Limb (tissue), 2 donors: ENCODE results near the gene CYS1.
A peak's percentile ranks its signal among the peaks of the same experiment; 100 is the strongest.
"Not testable (repeated sequence)": the region's sequence is repeated elsewhere in the genome, so short reads cannot be mapped to it uniquely, and the experiment has no call there.

ENCODE experiments used
- DNase-seq, 2 donors: peaks; one replicate each; pipeline ENCODE4 v3.0.0-alpha.2; 2016; ENCODE audit errors: extremely low spot score in 2 of 2

CYS1 gene

DNA sequence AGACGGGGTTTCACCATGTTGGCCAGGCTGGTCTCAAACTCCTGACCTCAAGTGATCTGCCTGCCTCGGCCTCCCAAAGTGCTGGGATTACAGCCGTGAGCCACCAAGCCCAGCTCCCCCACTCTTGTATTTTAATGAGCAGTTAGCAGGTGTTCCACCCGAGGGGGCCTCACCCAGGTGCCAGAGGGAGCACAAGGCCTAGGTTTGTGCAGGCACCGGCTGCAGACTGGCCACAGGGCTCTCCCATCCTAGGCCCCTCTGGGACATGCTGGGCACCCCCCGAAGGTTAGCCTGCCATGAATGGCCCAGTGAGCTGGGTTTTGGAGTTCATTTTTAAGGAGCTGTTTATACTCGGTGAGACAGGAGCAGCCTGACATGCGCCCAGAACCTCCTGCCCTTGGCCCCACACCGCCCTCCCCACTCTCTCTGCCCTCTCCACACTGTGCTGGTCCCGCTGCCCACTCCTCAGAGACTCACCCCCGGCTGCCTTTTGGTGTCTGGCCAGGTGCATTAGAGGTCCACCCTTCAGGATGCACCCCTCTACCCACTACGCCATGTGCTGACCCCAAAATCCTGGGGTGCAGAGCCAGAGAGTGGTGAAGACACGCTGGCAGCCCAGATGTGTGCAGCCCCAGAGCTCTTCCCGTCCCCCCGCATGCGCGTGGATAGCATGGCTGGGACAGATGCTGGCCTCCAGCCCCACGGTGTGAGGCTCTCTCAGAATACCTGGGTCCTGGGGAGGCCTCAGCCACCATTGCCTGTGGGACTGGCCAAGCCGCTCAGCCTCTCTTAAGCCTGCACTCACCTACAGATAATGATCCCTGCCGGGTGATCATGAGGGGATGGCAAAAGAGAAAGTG lies 48.1 kb downstream of the CYS1 start:
- no peak for DNase-seq

DNA sequence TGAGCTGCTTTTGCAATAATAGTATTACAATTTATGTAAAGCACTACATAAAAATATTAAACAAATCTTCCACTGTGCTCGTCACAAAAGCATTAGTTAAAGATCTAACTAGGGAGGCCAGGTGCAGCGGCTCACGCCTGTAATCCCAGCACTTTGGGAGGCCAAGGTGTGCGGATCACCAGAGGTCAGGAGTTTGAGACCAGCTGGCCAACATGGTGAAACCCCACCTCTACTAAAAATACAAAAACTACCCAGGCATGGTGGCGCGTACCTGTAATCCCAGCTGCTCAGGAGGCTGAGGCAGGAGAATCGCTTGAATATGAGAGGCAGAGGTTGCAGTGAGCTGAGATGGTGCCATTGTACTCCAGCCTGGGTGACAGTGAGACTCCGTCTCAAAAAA lies 49.4 kb downstream of the CYS1 start:
- DNase-seq = not testable (repeated sequence)

DNA sequence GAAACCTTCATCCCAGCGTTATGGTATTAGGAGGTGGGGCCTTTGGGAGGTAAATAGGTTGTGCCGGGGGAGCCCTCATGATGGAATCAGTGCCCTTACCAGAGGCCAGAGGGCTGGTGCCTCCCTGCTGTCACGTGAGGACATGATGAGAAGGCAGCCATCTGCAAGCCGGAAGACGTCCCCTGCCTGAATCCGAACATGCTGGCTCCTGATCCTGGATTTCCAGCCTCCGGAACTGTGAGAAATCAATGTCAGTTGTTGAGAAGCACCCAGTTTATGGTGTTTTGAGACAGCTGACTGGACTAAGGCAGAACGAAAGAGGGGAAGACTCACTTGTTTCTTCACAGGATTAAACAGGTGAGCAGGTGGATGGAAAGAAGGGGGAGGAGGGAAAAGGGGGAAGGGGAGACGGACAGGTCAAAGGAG lies 49.9 kb downstream of the CYS1 start:
- DNase-seq = no peak

DNA sequence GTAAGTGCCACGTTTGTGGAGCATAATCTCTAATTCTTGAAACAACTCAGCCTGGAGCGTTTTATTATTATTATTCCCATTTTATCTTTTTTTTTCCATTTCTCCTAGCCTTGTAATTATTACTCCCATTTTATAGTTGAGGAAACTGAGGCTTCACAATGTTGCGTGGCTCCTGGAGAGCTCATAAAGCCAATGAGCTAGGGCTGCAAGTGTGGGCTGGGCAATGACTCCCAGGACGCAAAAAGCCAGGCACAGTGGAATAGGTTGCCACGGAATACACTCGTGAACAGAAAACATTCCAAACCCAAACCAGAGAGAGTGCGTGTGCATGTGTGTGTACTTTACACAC lies 50.4 kb downstream of the CYS1 start:
- no peak for DNase-seq

DNA sequence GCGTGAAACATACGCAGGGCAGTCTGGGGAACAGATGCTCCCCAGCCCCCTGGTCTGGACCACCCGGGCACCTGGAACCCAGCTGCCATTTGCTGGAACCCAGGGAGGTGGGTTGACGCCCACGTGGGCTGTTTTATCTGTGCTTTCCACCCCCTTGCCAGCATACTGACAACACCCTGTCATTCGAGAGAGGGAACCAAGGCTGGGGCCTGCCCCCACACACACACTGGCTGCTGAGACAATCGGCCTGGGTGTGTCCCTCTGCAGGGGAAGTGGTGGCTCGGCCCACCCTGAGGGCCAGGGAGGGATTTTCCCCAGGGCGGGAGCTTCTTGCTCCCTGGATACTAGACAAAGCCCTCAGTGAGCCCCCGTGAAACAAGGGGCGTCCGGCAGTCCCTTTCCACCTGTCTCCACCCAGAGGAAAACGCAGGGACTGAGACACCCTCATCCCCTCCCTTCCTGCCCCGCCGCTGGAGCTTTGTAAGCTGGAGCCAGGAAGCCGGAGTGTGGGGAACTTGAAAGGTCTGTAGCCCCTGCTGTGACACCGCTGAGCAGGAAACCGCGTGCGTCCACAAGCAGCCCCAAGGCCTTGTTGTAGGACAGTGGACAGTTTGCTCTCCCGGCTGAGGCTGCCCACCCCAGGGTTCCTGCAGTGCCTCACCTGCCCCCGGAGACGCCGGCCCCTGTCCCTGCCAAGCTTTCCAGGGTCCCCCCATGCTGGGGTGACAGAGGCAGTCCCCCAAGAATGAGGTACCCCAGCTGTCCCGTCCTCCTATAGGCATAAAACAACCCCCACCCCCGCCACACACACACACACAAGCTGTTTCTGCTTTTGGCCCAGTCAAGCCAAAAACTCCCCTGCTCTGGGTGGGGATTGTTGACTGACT lies 51.0 kb downstream of the CYS1 start:
- peak in 1 of 2 donors; percentile 51 for DNase-seq

DNA sequence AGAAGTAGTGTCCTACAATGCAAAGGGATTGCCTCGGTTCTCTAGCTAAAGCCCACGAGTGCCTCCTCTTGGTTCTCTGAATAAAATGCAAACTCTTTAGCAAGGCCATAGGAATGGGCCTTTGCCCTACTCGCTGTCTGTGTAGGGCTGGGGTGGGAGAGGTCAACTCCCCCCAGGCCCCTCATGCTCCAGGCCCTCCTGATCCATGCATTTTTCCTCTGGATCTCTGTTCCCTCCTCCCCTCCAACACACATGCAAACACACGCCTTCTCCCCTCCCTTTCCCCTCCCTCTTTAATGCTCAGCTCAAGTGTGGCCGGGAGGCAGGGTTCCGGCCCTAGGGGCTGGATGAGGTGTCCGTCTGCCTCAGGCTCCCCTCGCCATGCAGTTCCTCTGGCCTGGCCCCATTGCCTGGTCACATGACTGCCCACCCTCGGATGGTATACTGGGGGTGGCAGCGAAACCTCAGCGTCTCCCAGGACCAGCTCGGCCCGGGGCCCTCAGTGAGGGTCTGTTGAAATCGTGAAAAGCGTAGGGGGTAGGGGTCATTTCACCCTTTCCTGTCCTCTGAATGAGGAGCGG lies 51.7 kb downstream of the CYS1 start:
- DNase-seq = no peak

DNA sequence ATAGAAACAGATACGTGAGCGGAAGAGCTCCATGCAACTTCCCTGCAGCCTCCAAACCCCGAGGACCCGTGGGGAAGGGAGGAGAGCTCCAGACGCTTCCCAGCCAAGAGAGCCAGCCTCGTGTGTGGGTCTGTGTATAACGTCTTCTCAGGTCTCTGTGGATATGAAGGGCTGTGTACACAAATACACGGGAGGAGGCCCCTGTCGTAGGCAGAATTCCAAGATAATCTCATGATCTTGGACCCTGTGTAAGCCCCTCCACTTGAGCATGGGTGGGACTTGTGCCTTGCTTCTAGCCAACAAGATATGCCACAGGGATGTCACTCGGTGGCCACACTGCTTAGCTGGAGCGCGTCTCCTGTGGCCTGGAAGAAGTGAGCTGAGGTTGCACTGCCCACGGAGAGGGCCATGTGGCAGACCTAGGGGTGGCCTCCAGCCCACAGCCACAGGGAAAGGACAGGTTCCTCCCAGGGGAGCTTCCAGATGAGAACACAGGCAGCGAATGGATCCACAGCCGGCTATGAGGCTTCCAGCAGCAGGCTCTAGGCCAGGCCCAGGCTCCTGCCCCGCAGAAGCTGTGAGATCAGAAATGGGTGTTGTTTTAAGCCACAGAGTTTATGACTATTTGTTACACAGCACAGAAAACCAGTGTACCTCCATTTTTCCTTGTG lies 52.4 kb downstream of the CYS1 start:
- DNase-seq = no peak

DNA sequence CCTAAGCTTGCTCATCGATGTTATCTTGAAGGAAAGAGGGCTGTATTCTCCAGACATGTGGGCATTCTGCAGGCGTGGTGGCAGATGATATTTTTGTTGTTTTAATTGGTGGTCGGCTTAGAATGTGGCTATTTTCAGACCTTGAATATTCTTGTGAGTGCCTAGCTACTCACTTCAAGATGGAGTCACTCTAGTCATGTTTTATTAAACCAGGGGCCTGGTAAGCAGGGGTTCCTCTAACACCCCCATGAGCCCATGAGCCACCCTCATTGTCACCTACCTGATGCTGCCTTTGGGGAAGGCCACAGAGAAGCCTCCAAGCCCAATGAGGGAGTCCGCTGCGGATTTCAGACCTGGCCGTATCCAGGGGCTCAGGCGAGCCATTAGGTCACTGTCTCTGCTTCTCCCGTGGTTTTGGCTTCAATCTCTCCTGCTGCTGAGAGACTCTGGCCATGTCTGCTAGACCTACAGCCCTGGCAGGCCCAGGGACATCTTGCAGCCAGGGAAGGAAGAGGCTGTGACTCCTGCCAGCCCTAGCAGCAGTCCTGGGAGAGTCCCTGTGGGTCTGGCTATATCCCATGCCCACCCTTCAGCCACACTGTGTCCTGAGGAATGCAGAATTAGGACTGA lies 53.2 kb downstream of the CYS1 start:
- no peak for DNase-seq

DNA sequence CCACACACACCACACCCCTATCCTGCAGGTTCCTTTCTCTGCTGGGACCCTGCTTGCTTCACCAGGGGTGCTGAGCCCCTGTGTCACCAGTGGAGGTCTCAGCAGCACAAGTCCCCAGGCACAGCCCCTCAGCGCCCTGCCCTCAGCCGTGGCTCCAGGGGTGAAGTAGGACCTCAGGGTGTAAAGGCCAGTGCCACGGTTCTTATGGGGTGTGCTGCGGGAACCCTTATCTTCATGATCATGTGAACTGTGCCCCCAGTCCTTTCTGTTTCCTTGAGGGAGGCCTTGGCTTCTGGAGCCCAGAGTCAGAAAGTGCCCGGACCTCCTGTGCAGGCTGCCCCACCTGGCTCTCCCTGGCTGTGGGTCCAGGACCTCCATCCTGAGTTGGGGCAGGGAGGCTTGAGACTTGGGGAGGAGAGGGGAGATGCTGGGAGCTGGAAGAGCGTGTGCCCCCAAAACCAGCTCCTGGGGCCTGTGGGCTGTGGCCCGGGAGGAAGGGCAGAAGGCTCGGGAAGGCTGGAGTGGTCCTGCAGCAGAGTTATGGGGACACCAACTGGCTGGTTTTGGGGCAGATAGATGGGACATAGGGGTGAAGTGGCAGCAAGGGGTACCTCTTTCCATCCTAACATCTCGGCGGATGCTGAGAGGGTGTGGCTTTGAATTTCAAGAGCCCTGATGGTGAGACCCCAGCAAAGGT lies 57.1 kb downstream of the CYS1 start:
- DNase-seq = no peak

DNA sequence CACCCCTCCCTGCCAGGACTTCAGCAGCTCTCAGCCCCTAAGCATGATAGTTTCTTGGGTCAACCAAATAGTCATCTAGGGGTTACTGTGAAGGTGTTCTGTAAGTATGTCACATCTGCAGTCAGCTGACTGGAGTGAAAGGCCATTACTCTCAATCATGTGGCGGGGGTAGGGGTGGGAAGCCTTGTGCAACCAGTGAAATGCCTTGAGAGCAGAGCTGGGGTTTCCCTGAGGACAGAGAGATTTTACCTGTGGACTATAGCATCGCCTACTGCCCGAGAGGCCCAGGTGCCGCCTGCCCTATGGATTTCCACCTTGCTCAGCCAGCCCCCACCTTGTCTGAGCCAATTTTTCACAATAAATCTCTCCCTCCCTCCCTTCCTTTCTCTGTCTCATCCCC lies 57.8 kb downstream of the CYS1 start:
- no peak for DNase-seq

DNA sequence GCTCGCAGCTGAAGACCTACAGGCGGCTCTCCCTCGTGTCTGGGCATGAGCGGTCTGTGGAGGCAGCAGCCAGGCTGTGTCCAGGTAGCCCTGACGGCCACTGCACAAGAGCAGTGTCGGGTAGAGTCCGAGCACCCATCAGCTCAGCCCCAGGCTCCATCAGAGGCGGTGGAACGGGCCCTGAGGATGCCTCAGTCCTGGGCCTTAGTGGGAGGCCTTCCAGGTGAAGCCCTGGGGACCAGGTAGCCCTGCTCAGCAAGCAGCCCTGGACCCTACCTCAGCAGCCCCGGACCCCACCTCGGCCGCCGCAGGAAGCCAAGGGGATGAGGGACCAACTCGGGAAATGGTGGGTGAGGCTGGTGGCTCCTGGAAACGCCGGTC lies 58.2 kb downstream of the CYS1 start:
- DNase-seq = no peak

DNA sequence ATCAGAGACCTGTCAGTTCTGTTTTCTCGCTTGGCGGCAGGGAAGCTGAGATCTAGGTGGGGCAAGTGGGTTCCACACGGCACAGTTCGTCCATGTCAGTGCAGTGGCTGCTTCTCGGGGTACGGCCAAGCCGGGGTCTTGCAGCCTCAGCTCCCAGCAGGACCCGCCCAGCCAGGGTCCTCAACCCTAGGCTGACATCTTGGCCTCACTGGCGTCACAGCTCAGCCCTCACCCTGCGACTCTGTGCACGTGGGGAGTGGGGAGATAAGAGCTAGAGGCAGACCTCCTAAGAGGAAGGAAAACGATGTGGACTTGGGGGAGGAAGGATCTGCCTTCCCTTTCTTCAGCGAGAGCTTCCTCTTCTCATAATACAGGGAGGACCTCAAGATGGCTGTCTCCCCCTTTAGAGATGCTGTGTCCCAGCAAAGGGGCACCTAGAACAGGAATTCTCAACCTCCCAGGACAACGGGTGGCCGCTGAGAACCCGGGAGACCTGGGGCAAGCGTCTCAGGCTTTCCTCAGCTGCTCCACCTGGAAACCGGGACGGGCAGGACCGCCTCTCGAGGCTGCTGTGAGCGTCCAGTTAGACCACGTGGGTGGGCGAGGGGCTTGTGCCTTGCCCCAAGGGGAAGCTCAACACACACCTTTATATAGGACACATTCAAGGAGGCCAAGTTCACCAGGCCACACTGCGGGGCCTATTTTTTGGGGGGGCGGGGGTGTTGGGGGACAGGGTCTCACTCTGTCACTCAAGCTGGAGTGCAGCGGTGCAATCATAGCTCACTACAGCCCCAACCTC lies 60.4 kb downstream of the CYS1 start:
- DNase-seq = no peak

DNA sequence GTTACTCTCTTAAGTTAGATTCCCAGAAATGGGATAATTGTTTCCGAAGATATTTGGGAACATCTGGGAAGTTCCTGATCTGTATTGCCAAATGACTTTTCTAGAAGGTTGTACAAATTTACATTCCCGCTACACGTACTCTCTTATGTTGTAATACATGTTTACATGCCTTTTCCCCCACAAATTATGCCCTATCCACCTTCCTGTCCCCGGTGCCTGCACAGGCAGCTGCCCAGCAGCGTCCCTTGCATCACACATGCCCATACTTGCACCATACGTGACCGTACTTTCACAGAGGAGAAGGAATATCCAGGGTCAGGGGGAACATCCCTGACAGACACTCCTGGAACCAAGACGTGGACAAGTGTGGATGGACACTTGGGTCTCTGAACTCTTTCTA lies 61.0 kb downstream of the CYS1 start:
- DNase-seq = no peak

DNA sequence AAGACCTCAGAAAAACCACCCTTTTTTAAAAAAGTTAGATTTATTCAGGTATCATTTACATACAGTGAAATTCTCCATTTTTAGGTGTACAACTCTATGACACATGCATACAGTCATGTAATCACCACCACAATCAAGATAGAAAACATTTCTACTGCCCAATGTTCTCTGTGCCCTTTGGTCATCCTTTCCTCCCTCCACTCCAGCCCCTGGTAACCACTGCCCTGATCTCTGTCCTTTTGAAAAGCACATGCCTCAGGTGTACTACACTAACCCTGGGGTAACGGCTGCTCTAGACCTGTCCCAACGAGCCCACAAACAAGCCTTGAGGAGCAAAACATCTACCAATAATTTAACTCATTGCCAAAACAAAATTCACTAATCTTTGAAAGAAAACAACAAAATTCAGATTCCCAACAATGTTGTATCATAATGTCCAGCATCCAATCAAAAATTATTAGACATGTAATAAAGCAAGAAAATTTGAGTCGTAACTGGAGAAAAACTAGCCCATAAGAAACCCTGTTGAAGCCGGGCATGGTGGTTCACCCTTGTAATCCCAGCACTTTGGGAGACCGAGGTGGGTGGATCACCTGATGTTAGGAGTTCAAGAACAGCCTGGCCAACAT lies 62.8 kb downstream of the CYS1 start:
- no peak for DNase-seq

DNA sequence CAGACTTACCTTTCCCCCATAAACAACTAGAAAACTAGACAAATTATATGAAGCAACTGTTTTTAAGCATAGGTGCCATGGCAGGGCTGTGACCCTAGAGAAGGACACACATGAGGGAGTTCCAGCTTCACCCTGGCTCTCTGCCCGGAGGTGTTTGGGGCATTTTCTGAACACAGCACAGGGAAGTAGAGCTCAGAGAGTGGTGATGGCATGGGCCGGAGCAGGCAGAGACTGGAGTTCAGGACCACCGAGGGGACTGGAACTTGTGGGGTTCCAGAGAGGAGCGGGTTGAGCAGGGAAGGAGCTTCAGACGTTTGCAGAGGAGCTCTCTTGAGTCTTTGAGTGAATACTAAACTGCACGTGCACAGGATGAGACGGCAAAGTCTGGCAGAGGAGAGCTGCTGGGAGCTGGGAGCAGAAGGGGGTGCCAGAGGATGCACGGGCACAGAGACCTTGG lies 63.4 kb downstream of the CYS1 start:
- no peak for DNase-seq

DNA sequence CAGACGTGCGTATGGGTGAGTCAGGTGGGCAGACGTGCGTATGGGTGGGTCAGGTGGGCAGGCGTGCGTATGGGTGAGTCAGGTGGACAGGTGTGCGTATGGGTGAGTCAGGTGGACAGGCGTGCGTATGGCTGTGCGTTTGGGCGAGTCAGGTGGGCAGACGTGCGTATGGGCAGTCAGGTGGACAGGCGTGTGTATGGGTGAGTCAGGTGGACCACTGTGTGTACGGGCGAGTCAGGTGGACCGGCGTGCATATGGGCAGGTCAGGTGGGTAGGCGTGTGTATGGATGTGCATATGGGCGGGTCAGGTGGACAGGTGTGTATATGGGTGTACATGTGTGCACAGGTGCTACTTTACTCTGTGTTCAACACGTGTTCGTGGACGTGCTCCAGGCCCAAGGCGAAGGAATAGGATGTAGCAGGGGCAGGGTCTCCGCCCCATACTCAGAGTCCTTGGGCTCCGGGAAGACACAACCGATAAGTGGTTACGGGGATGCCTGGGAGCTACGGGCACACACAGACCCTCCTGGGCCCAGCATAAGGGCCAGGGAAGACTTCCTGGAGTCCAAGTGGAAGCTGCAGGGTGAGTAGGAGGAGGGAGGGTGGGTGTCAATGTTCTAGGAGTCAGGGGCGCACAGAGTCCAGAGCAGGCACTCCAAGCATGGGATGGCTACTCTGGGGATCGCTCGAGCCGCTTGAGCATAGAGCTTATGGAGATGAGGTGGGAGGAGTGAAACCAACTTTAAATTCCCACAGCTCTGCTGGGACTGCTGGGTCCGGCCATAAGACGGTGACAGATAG lies 64.0 kb downstream of the CYS1 start:
- DNase-seq = no peak

DNA sequence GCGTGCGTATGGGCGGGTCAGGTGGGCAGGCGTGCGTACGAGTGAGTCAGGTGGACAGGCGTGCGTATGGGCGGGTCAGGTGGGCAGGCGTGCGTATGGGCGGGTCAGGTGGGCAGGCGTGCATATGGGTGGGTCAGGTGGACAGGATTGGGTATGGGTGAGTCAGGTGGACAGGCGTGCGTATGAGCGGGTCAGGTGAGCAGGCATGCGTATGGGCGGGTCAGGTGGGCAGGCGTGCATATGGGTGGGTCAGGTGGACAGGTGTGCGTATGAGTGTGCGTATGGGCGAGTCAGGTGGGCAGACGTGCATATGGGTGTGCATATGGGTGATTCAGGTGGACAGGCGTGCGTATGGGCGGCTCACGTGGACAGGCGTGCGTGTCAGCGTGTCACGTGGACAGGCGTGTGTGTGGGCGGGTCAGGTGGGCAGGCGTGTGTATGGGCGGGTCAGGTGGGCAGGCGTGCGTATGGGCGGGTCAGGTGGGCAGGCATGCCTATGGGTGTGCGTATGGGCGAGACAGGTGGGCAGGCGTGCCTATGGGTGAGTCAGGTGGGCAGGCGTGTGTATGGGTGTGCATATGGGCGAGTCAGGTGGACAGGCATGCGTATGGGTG lies 64.7 kb downstream of the CYS1 start:
- DNase-seq = not testable (repeated sequence)
